ENCODE results near the gene FILIP1L. TPM values are rescaled to one million over a fixed set of nuclear protein-coding genes. Genes with fewer than 3 reads are reported as not detected.

Gene FILIP1L
- 24.1 and 33.4 TPM in 2 replicates for total RNA-seq

- H3K4me3 ChIP-seq (ENCODE audit: low read depth, low read length) = no peak within 1 kb of the TSS
- DNase-seq (ENCODE audit: low read depth) = no peak
- no peak for TF ChIP-seq CTCF (conservative IDR thresholded peaks at IDR 0.05; ENCODE audit: low read depth, low read length)
Observed at GRCh38 chr3:100114413-100115030, at the start of gene FILIP1L. Gene FILIP1L (minus strand): TSS chr3:100114501.

GRCh38 chr3:100163787-100164186, 49.5 kb upstream of the FILIP1L start:
- no peak overlapping the region for H3K4me3 ChIP-seq (ENCODE audit: low read depth, low read length)

GRCh38 chr3:100160521-100160920, 46.2 kb upstream of the FILIP1L start:
- no peak for TF ChIP-seq CTCF (conservative IDR thresholded peaks at IDR 0.05; ENCODE audit: low read depth, low read length)
- no peak for DNase-seq (ENCODE audit: low read depth)
- no peak overlapping the region for H3K4me3 ChIP-seq (ENCODE audit: low read depth, low read length)

More at GRCh38 chr3:100163787-100164186, 49.5 kb upstream of the FILIP1L start:
- no peak for DNase-seq (ENCODE audit: low read depth)
- no peak for TF ChIP-seq CTCF (conservative IDR thresholded peaks at IDR 0.05; ENCODE audit: low read depth, low read length)

- H3K4me3 ChIP-seq (ENCODE audit: low read depth, low read length) = no peak overlapping the region
- TF ChIP-seq CTCF (conservative IDR thresholded peaks at IDR 0.05; ENCODE audit: low read depth, low read length) = no peak
- DNase-seq (ENCODE audit: low read depth) = no peak
Observed at GRCh38 chr3:100159331-100160153, 45.2 kb upstream of the FILIP1L start.

GRCh38 chr3:100158918-100159330, 44.6 kb upstream of the FILIP1L start:
- TF ChIP-seq CTCF (conservative IDR thresholded peaks at IDR 0.05; ENCODE audit: low read depth, low read length) = no peak
- DNase-seq (ENCODE audit: low read depth) = no peak

GRCh38 chr3:100157685-100158084, 43.4 kb upstream of the FILIP1L start:
- H3K4me3 ChIP-seq (ENCODE audit: low read depth, low read length) = no peak overlapping the region
- DNase-seq (ENCODE audit: low read depth) = no peak
- TF ChIP-seq CTCF (conservative IDR thresholded peaks at IDR 0.05; ENCODE audit: low read depth, low read length) = no peak

More at GRCh38 chr3:100158918-100159330, 44.6 kb upstream of the FILIP1L start:
- H3K4me3 ChIP-seq (ENCODE audit: low read depth, low read length) = no peak overlapping the region
